ENCODE results near the gene TMPRSS5.

Gene TMPRSS5

DNA sequence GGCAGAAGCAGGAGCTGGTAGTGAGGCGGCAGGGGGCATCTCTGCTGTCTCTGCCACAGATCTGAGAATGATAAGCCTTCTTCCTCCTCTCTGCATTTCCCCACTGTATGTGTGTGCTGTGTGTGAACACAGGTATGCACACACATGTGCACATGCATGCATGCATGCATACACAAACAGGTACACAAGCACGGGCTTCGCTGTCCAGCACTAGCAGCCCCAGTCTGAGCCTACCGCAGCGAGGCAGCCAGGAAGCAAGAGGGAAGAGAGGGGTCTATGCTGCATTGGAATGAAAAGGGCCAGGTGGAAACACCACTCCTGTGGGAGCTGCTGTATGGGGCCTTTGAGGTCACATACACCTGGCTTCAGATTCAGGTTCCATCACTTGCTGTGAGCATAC lies 62.4 kb downstream of the TMPRSS5 start:
- no peaks in the 10 kb centered on the region for H3K9me3 ChIP-seq (ENCODE audit: control insufficient read depth in 1 of 2, low read length in 2 of 2)
- H3K27ac ChIP-seq (ENCODE audit: low read length): no peak overlapping the region
- H3K4me3 ChIP-seq (ENCODE audit: low read depth in 1 of 2, low read length in 2 of 2): no peak overlapping the region
- H3K36me3 ChIP-seq (ENCODE audit: control insufficient read depth in 1 of 2, insufficient read depth in 2 of 2, low read length in 2 of 2): no peaks in the 10 kb centered on the region
- no peaks in the 10 kb centered on the region for H3K4me1 ChIP-seq (ENCODE audit: control insufficient read depth in 1 of 2, insufficient read depth in 2 of 2, low read length in 2 of 2)
- no peaks in the 10 kb centered on the region for H3K27me3 ChIP-seq (ENCODE audit: low read depth, low read length)

DNA sequence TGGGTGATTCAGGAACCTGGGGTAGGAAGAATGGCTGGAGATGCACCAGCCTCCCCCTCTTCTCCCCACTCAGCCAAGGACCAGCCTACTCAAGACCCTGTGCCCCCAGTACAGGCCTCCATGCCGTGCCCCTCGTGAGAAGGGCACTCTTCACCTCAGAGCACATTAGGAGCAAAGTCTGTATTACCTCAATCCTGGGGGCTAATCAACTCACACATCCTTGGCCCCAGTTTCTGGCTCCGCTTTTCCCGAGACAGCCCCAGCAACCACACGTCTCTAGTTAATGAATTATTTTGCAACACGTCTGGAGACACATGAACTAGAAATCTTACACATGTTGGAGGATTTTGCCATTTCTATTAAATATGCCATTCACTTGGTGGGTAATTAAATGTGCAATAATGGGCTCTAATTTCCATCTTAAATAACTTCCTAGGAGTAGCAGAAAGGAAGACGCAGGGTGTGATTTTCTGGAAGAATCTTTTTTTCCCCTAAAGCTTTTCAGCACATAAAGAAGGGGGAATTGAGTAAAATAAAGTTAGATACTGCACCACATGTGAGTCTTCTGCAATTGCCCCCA lies 63.0 kb downstream of the TMPRSS5 start:
- H3K4me1 ChIP-seq (ENCODE audit: control insufficient read depth in 1 of 2, insufficient read depth in 2 of 2, low read length in 2 of 2): no peaks in the 10 kb centered on the region
- H3K9me3 ChIP-seq (ENCODE audit: control insufficient read depth in 1 of 2, low read length in 2 of 2): no peaks in the 10 kb centered on the region
- no peaks in the 10 kb centered on the region for H3K27me3 ChIP-seq (ENCODE audit: low read depth, low read length)
- H3K4me3 ChIP-seq (ENCODE audit: low read depth in 1 of 2, low read length in 2 of 2): no peak overlapping the region
- H3K27ac ChIP-seq (ENCODE audit: low read length): no peak overlapping the region
- H3K36me3 ChIP-seq (ENCODE audit: control insufficient read depth in 1 of 2, insufficient read depth in 2 of 2, low read length in 2 of 2): no peaks in the 10 kb centered on the region

DNA sequence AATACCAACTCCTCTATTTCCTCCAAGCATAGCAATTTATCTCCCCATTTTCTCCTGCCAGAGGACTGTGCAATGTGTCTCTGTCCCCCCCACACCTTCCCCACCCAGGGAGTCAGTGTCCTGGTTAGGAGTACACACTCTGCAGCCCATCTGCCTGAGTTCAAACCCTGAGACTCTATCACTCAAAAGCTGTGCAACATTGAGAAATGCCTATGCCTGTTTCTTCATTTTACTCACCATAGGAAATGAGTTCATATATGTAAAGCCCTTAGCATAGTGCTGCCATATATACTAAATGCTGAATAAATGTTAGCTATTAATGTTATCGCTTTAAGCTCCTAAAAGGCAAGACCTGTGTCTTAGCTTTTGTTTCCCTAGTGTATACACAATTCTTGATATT lies 64.0 kb downstream of the TMPRSS5 start:
- Histone ChIP-seq H3K4me3 (ENCODE audit: low read depth in 1 of 2, low read length in 2 of 2) (no peak overlapping the region), H3K36me3 (ENCODE audit: control insufficient read depth in 1 of 2, insufficient read depth in 2 of 2, low read length in 2 of 2) (no peaks in the 10 kb centered on the region), H3K9me3 (ENCODE audit: control insufficient read depth in 1 of 2, low read length in 2 of 2) (no peaks in the 10 kb centered on the region), H3K27me3 (ENCODE audit: low read depth, low read length) (no peaks in the 10 kb centered on the region), H3K4me1 (ENCODE audit: control insufficient read depth in 1 of 2, insufficient read depth in 2 of 2, low read length in 2 of 2) (no peaks in the 10 kb centered on the region), H3K27ac (ENCODE audit: low read length) (no peak overlapping the region)

DNA sequence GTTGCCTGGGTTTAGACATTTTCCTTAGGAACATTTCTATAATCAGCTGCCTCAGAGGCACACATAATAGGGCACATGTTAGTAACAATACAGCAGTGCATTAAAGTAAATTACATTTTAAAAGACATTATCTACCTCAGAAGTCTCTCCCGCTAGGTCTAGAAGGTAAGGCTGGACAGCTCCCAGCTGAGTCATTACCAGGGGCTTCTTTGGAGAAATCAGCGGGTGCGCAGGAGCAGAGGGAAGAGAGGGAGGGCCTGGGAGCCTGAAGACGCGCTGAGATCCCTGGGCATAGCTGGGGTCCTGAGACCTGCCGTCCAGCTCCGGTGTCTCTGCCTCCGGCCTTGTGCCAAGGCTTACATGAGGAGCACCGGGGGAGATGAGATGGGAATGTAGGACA lies 67.7 kb downstream of the TMPRSS5 start:
- Histone ChIP-seq H3K4me3 (ENCODE audit: low read depth in 1 of 2, low read length in 2 of 2) (no peak overlapping the region), H3K4me1 (ENCODE audit: control insufficient read depth in 1 of 2, insufficient read depth in 2 of 2, low read length in 2 of 2) (no peaks in the 10 kb centered on the region), H3K36me3 (ENCODE audit: control insufficient read depth in 1 of 2, insufficient read depth in 2 of 2, low read length in 2 of 2) (no peaks in the 10 kb centered on the region)

DNA sequence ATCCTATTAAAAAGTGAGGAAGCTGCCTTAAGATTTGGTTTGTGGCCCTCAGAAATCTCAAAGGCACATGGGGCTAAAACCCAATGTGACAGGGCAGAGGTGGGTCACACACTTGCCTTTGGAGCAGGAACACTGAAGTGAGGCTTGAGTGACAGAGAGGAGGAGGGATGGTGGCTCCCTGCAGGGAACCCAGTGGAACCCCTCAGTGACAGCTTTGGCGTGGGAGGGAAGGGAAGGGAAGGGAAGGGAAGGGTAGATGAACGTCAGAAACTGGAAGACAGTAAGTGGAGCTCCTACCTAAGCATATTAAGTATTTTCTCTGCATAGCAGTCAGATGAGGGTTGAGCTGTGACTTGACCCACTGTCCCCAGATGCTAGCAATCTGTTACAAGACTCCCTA lies 68.5 kb downstream of the TMPRSS5 start:
- H3K36me3 ChIP-seq (ENCODE audit: control insufficient read depth in 1 of 2, insufficient read depth in 2 of 2, low read length in 2 of 2): no peaks in the 10 kb centered on the region
- H3K4me3 ChIP-seq (ENCODE audit: low read depth in 1 of 2, low read length in 2 of 2): no peak overlapping the region
- H3K9me3 ChIP-seq (ENCODE audit: control insufficient read depth in 1 of 2, low read length in 2 of 2): peaks cover 0 to 10% of the 10 kb centered on the region in 2 donors
- H3K27ac ChIP-seq (ENCODE audit: low read length): no peak overlapping the region
- H3K27me3 ChIP-seq (ENCODE audit: low read depth, low read length): no peaks in the 10 kb centered on the region
- H3K4me1 ChIP-seq (ENCODE audit: control insufficient read depth in 1 of 2, insufficient read depth in 2 of 2, low read length in 2 of 2): no peaks in the 10 kb centered on the region

More for the DNA sequence above, 67.7 kb downstream of the TMPRSS5 start:
- Histone ChIP-seq H3K9me3 (ENCODE audit: control insufficient read depth in 1 of 2, low read length in 2 of 2) (peaks cover 0 to 10% of the 10 kb centered on the region in 2 donors), H3K27ac (ENCODE audit: low read length) (no peak overlapping the region), H3K27me3 (ENCODE audit: low read depth, low read length) (no peaks in the 10 kb centered on the region)

All from muscle layer of duodenum (tissue), 2 donors.